AG10803 (cell line): ENCODE data around the gene ACSS1.

Source experiments
- DNase-seq: peaks from one replicate; pipeline ENCODE4 v3.0.0; 2010; ENCODE audit warnings: low read depth
- H3K4me3 ChIP-seq: 2 replicates; pipeline ENCODE4 v1.5.1; 2011; ENCODE audit warnings: mild to moderate bottlenecking, low read length, control low read depth
- CTCF ChIP-seq: conservative IDR thresholded peaks from 2 replicates; pipeline ENCODE4 v1.5.1; 2011; ENCODE audit warnings: mild to moderate bottlenecking, low read length, control low read depth, inconsistent platforms

ACSS1 gene

DNA sequence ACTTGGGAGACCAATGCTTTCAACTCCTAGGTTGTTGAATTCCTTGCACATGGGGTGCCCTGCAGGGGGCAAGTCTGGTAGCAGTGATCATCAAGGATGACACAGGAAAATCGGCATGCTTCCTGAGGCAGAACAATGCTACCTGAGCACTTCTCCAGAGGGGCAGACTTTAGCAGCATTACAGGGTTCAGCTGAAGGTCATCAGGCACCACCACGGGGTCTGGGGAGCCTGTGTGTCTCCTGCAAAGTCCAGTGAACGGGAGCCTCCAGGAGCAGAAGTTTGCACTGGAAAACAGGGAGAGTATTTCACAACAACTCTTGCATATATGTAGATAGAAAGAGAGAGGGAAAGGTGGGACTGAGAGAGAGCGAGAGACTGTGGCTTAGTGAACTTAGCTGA, 13.8 kb upstream of the ACSS1 start:
- DNase-seq: no peak
- H3K4me3 ChIP-seq: no peak overlapping the region
- no peak for TF ChIP-seq CTCF

DNA sequence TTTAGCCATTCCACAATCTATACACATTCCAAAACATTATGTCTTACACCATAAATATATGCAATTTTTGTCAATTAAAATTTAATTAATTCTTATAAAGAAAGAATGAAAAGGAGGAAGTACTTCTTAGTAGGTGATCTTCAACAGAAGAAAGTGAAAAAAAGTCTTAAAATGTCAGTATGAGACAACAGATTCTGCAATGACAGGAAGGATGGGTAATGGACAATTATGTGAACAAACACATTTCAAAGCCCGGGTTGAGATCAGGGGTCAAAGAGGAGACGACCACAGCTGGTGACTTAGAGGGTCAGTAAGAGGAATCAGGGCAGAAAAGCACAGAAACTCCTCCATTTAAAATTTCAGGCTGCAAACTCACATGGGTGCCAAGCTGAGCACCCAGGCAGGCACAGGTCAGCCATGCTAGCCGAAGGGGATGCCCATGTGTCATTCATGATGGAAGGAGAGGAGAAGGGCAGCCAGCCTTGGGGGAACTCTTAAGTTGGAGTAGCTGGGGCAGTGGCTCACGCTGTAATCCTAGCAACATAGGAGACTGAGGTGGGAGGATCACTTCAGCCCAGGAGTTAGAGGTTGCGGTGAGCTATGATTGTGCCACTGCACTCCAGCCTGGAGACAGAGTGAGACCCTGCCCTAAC, 13.0 kb upstream of the ACSS1 start:
- no peak for DNase-seq
- H3K4me3 ChIP-seq: no peak overlapping the region
- no peak for TF ChIP-seq CTCF

DNA sequence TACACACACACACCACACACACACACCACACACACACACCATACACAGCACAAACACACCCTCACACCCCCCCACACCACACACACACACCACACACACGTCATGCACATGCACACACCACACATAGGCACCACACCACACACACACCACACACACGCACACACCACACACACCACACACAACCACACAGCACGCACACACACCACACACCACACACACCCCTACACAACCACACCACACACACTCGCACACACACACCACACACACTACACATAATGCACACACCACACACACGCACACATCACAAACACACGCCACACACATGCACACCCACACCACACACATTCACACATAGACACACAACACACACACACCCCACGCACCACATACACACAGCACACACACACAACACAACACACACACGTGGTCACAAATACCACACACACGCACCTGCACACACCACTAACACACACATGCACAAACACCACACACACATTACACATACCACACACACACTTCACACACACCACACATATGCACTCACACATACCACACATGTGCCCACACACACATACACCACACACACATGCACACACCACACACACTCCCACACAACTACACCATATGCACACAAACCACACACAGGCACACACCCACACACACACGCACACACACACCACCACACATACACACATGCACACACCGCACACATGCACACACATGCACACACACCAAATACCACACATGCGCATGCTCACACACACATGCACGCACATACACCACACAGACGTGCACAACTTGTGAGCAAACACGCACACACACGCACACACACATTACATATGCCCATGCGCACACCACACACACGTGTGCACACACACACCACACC, 9.4 kb upstream of the ACSS1 start:
- H3K4me3 ChIP-seq: no peak overlapping the region
- DNase-seq: no peak
- TF ChIP-seq CTCF: no peak

GRCh38 chr20:25066386-25066785, 8.4 kb upstream of the ACSS1 start:
- no peak for DNase-seq
- no peak overlapping the region for H3K4me3 ChIP-seq
- TF ChIP-seq CTCF: no peak

- TF ChIP-seq CTCF: peak; percentile 89
- peak; percentile 61 for DNase-seq
- no peak overlapping the region for H3K4me3 ChIP-seq
Measured at GRCh38 chr20:25065625-25066338, 7.8 kb upstream of the ACSS1 start.

DNA sequence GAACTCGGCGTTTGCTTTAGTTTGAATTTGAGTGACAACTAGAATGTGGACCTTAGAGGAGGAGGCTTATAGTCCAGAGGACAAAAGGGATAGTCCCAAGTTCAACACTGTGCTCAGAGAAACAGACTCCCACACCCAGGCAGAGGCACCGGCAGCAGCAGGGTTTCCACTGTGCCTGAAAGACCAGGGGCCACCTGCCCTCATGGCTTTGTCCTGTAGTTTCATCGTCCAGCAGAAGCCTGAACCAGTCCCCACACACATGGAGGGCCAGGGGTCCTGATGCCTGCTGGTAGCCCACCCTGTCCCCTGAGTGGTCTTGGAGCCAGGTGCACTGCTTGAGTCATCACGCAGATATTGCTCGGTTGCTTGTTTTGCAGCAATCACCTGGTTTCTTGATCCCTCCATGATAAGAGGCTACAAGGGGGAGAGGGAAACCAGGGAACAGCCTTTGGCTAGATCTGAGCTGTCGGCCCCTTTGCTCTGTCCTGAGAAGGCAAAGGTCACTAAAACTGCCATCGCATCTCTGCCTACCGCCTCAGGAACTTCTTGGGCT, 7.2 kb upstream of the ACSS1 start:
- DNase-seq: no peak
- no peak for TF ChIP-seq CTCF
- no peak overlapping the region for H3K4me3 ChIP-seq
